Activated CD4-positive, alpha-beta T cell treated with anti-CD3 and anti-CD28 coated beads, Interleukin-2, amount 50 U/mL, for 4 hours (primary cell): ENCODE results near the gene MIGA2.
"Not testable (repeated sequence)": the region's sequence is repeated elsewhere in the genome, so short reads cannot be mapped to it uniquely, and the experiment has no call there.

ENCODE experiments used
- DNase-seq, 2 experiments: peaks; one replicate each; pipeline ENCODE4 v3.0.0-alpha.2; 2020

The MIGA2 gene

DNA sequence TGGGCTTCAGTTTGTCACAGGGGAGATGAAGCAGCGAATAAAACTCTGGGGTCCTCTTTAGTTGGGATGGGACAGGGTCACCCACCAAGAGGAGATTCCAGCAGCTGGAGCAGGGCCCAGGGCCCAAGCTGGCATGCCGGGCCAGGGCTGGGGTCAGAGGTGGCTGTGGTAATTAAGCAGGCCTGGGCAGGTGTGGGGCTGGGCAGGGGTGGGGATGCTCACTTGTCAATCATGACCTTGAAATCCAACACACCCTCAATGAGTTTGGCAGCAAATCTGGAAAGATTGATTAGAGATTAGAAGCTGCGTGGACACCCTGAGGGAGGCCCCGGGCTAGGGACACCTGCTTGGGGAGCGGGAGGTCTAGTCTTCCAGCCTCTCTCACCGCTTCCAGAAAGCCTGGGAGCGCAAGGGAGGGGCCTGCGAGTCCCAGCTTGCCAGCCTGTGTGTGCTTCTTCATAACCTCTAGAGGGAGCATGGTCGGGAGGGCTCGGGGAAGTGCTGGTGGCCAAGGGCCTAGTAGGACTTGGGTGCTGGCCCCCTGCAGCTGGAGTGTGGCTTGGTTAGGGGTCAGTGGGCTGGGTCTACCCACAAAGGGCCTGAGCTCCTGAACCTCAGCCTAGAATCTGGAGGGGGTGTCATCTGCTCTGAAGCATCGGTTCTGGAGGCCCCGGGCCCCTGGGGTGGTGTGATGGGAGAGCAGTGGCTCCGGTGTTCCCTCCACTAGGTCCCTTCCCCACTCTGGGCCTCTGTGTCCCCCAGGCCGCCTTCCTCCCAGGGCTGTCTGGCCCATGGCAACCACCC lies 66.6 kb downstream of the MIGA2 start:
- no peak for DNase-seq

DNA sequence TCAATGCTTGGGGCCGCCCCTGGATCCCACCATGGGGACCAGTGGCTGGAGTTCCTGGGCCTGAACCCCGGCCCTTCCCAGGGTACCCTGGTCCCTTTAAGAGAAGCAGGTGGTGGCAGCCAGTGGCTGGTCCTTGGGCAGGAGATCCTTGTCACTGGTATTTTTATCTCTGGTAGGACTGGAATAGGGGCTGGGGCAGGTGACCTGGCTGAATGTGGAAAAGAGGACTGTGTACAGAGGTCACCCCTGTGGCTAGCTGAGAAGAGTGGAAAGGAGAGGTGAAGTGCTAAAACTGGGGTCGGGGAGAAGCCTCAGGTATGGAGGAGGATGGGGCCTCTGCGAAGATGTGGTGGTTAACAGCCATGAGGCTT lies 67.2 kb downstream of the MIGA2 start:
- no peak for DNase-seq

DNA sequence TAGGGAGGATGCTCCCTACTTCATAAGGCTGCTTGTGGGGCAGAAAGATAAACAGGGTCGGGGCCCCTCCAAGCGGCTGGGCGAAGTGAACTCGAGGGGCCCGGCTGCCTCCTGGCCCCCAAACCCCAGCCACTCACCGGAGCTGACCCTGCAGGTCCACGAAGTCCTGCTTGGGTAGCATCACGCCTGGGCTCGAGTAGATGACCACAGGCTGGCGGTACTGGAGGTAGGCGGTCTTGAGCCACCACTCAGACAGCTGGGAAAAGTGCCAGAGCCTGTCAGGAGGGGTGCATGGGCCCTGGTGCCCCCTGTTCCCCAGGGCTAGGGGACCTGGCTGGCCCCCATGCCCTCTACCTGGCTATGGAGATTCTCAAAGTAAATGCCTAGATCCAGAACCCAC lies 67.6 kb downstream of the MIGA2 start:
- no peak for DNase-seq

DNA sequence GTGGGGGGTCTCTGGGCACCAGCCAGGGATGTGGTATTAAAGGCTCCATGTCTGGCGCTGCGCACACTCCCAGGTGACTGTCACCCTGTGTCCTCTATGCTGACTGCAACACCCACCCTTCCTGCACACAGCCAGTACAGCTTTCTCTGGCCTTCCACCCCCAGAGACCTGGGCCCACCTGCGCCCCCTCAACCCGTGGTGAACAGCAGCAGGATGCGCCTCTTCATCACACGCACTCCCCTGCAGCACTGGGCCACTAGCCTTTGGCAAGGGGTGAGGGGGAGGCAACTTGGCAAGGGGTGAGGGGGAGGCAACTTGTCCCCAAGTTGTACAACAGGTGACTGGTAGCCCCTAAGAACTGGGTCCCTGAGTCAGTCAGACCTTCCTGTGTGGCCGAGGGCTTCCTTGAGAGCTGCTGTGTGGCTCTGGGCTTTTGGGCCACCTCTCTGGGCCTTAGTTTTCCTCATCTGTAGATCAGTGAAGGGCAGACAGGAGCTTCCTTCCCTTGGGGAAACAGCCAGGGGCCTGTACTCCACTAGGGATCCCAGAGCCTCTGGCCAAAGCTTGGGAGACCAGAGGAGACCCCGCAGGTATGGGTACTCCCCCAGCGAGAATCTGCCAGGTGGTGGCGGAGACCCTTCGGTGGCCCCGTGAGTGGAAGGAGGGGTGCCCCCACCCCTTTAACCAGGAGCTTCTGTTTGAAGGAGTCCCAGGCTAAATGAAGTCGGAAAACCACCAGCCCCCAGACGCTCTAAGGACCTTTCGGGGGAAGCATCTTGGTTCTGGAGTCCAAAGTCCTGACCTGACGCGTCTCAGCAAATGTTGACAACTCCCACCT lies 69.7 kb downstream of the MIGA2 start:
- DNase-seq, result no peak

GRCh38 chr9:129107651-129108050 lies 71.2 kb downstream of the MIGA2 start:
- no peak for DNase-seq

DNA sequence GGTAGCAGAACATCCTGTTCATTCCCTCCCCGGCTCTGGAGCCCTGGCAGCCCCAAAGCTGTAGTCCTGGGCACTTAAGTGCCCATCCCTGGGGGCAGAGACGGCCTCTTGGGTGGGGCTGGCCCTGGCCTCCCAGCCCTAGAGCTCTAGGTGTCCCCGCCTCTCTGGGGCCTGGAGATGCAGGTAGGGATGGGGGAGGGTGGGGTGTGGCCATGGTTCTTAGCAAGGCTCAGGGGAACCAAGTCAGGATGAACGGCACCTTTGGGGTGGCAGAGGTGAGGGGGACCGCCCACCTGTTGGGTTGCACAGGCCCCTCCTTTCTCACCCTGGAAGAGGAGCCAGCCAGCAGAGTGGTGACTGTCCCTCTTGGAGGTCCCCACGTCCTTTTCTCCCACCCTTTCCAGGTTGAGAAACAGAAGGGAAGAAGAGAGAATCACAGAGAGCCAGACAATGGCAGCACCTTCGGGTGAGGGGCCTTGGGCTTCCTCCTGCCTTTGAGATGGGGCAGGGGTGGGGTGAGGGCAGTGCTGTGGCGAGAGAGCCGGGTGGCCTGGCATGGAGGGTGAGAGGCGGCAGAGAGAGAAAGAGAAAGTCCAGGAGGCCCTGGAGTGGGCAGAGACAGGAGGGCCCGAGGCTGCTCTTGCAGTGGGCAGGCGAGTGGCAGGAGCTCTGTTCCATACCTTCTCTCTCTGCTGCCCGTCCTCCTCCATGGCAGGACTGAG lies 71.8 kb downstream of the MIGA2 start:
- DNase-seq, result no peak

DNA sequence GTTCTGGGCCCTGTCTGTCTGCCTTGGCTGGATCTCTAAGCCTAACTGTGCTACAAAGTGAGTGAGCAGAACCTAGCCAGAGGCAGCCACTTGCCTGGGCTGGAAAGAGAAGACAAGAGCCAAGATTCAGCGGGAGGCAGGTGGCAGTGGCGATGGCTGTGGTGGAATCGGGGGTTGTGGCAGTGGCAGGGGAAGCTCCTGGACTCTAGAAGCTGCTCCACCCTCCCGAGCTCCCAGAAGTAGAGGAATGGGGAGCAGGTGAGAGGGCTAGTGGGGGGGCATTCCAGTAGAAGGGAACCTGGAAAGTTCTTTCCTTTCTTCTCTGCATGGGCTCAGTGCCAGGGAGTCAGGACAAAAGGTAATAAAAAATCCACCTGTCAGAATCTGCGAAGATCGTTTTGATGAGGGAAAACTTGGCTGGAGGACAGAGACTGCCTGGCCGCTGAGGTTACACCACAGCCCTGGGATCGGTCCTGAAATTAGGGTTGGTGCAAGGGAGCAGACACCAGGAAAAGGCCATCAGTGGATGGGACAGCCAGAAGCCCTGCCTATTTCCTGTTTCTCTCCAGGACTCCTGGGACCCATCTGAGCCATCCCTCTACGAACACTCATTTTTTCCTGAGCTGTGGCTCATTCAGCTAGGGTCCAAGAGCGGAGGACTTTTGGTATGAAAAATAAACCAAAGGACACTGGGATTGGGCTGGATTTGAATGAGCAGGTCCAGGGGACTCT lies 72.5 kb downstream of the MIGA2 start:
- DNase-seq, result no peak

GRCh38 chr9:129109537-129109903 lies 73.1 kb downstream of the MIGA2 start:
- DNase-seq, result peak in 1 of 2 experiments; percentile 9

DNA sequence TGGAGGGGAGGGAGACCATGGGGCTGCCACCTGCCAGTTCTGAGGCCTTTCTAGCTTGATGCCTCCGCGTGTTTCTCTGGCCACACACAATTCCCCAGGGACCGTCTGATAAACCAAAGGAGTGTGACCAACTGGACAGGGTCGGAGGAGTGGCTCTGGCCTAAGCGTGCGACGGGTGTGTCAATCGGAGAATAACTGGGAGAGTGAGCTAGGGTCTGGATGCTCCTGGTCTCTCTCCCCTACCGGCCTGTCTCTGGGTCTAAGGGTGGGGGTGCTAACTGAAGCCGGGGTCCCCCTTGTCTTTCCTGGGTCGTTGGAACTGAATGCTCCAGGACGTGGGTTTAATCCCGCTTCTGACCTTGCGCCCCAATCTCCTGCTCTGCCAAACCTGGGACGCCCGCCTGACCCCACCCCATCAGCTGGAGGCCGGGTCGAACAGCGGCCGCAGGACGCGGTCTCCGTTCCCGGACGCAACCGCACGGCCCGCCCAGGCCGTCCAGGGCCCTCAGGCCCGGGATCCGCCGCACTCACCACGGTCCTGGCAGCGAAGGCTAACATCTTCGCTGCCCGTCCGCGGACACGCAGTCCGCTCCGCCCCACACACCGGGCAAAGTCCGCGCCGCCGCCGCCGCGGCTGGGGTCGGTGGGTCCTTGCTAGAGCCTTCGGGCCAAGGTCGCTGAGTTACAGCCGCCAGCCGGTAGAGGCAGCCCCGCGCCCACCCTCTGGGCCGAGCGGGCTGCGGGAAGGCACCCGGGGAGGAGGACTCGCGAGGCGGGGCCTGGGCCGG lies 73.7 kb downstream of the MIGA2 start:
- no peak for DNase-seq

GRCh38 chr9:129110740-129111527 lies 74.5 kb downstream of the MIGA2 start, which contains the start of the genes CRAT and PTPA:
CRAT (minus strand) TSS chr9:129110793; CDS start chr9:129110509, 284 bp downstream.
PTPA (plus strand) TSS chr9:129111415; CDS start chr9:129111601, 186 bp downstream.
- peak; percentile 95 to 96 for DNase-seq

GRCh38 chr9:129111528-129112151 lies 75.2 kb downstream of the MIGA2 start:
- DNase-seq, result peak in 1 of 2 experiments; percentile 13

DNA sequence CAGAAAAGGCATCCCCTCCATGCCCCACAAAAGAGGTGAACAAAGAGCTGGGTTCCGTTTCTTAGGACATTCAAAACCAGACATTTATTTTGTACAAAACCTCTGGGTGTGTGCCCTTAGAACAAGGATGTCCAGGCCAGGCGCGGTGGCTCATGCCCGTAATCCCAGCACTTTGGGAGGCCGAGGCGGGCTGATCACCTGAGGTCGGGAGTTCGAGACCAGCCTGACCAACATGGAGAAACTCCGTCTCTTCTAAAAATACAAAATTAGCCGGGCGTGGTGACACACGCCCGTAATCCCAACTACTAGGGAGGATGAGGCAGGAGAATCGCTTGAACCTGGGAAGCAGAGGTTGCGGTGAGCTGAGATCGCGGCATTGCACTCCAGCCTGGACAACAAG lies 76.1 kb downstream of the MIGA2 start:
- DNase-seq, result not testable (repeated sequence)

GRCh38 chr9:129113645-129114304 lies 77.3 kb downstream of the MIGA2 start:
- no peak for DNase-seq

DNA sequence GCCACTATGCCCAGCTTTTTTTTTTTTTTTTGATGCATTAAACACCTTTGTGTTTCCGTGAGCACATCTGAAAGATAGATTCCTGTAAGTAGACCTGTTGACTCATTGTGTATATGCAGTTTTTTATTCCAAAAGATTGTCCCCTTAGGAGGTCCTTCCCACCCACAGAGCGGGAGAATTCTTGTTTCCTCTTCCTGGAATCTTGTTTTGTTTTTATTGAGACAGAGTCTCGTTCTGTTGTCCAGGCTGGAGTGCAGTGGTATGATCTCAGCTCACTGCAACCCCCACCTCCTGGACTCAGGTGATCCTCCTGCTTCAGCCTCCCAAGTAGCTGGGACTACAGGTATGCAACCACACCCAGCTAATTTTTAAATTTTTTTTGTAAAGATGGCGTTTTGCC lies 82.4 kb downstream of the MIGA2 start:
- no peak for DNase-seq

GRCh38 chr9:129121483-129121882 lies 85.1 kb downstream of the MIGA2 start:
- no peak for DNase-seq
